ENCODE measurements around the gene CDH23.

DNA sequence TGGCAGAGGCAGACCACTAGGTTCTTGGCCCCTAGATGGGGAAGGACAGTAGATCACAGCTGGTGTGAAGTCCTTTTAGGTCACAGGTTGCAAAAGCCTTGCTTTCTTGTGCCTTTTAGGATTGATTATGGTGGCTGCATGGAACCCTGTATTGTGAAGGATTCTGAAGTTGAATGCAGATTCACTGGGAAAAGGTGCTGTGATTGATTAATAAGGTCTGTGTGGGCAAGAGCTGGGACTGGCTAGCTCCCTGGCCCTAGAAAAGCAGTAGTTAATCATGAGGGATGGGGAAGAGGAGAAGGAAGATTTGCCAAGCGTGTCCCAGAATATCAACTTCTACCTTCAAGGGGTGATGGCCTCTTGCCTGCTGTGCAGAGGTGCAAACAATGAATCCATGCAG is 105.5 kb downstream of the CDH23 start:
- TF ChIP-seq EZH2 (IDR thresholded peaks at IDR 0.05; ENCODE audit: insufficient read depth, poor library complexity, severe bottlenecking) (no peak), EZH2phosphoT487 (IDR thresholded peaks at IDR 0.05; ENCODE audit: insufficient read depth, low read depth) (no peak)

Measured in GM23248 (cell line).